Peyer's patch (tissue), 4 donors: ENCODE results near the gene PDAP1. TPM values are rescaled to one million over a fixed set of nuclear protein-coding genes. Genes with fewer than 3 reads are reported as not detected.
A peak's percentile ranks its signal among the peaks of the same experiment; 100 is the strongest.

Source experiments
- DNase-seq, 3 donors: peaks; one replicate each; pipeline ENCODE4 v3.0.0-alpha.2; 2017 to 2019
- H3K27ac ChIP-seq, 4 donors: fragments of 200-600 bp; sonication (generic); one replicate each; pipeline ENCODE4 v1.5.1; 2016 to 2019
- H3K27me3 ChIP-seq, 2 donors: fragments of 200-600 bp; sonication (generic); one replicate each; pipeline ENCODE4 v1.5.1; 2019
- H3K36me3 ChIP-seq, 3 donors: fragments of 200-600 bp; sonication (generic); one replicate each; pipeline ENCODE4 v1.5.1; 2016 to 2019
- H3K4me1 ChIP-seq, 4 donors: fragments of 200-600 bp; sonication (generic); one replicate each; pipeline ENCODE4 v1.5.1; 2016 to 2019
- H3K4me3 ChIP-seq, 4 donors: fragments of 200-600 bp; sonication (generic); 1 replicate in 3 of 4; 2 replicates in 1 of 4; pipeline ENCODE4 v1.5.1; 2016 to 2019; ENCODE audit warnings: mild to moderate bottlenecking in 1 of 4
- H3K9me3 ChIP-seq, 4 donors: fragments of 200-600 bp; sonication (generic); one replicate each; pipeline ENCODE4 v1.5.1; 2016 to 2019; ENCODE audit warnings: mild to moderate bottlenecking in 1 of 4
- CTCF ChIP-seq, 6 experiments: fragments of 450-650 bp in 4 of 6; fragments of 200-600 bp in 2 of 6; sonication (generic) in 1 of 6; IDR thresholded peaks; one replicate each; pipeline ENCODE4 v1.5.1; 2017 to 2019; ENCODE audit warnings: antibody characterized with exemption in 6 of 6, mild to moderate bottlenecking in 3 of 6, moderate library complexity in 1 of 6
- POLR2A ChIP-seq, 2 donors: fragments of 450-650 bp; IDR thresholded peaks; one replicate each; pipeline ENCODE4 v1.5.1; 2017; ENCODE audit warnings: antibody characterized with exemption in 2 of 2, mild to moderate bottlenecking in 2 of 2, moderate library complexity in 2 of 2
- total RNA-seq, 4 donors: library from RNA; depleted of rRNA; stranded (reverse); fragments of >200 nt; gene quantifications; one replicate each; pipeline ENCODE4 v1.1.0, GENCODE V29; 2016

PDAP1 gene
- total RNA-seq, 4 donors from 2014 or later = 32.4 to 52.0 (median 40.6) TPM

GRCh38 chr7:99379043-99379577 lies 29.3 kb downstream of the PDAP1 start:
- Histone ChIP-seq H3K36me3 (peaks cover 0 to 20% (median 0%) of the 10 kb centered on the region in 3 donors), H3K27ac (peak overlapping the region; percentile 79 to 90 (median 82)), H3K4me3 (peak overlapping the region in 2 of 4 donors; percentile 23 to 30), H3K4me1 (peaks cover 0 to 52% (median 28%) of the 10 kb centered on the region in 4 donors), H3K9me3 (no peaks in the 10 kb centered on the region), H3K27me3 (no peaks in the 10 kb centered on the region)
- TF ChIP-seq POLR2A (IDR thresholded peaks at IDR 0.05) = no peak
- TF ChIP-seq CTCF (IDR thresholded peaks at IDR 0.05) = peak in 1 of 6 experiments; percentile 11
- DNase-seq = peak in 2 of 3 donors; percentile 59 to 75

GRCh38 chr7:99375070-99375807 lies 33.2 kb downstream of the PDAP1 start:
- no peaks in the 10 kb centered on the region for H3K27me3 ChIP-seq
- peaks cover 0 to 33% (median 14%) of the 10 kb centered on the region in 4 donors for H3K4me1 ChIP-seq
- no peaks in the 10 kb centered on the region for H3K9me3 ChIP-seq
- peaks cover 0 to 8% (median 0%) of the 10 kb centered on the region in 3 donors for H3K36me3 ChIP-seq
- peak overlapping the region; percentile 92 to 99 (median 98) for H3K27ac ChIP-seq
- peak overlapping the region; percentile 86 to 99 (median 90) for H3K4me3 ChIP-seq
- DNase-seq = peak; percentile 80 to 93 (median 91)
- TF ChIP-seq CTCF (IDR thresholded peaks at IDR 0.05) = no peak
- peak; percentile 85 to 87 for TF ChIP-seq POLR2A (IDR thresholded peaks at IDR 0.05)

- H3K27me3 ChIP-seq = no peaks in the 10 kb centered on the region
- H3K27ac ChIP-seq = peak within 1 kb of the TSS; percentile 92 to 99 (median 98)
- TF ChIP-seq POLR2A (IDR thresholded peaks at IDR 0.05) = peak; percentile 63 to 89
- TF ChIP-seq CTCF (IDR thresholded peaks at IDR 0.05) = no peak
- H3K36me3 ChIP-seq = peaks cover 0 to 8% (median 0%) of the 10 kb centered on the region in 3 donors
- no peaks in the 10 kb centered on the region for H3K9me3 ChIP-seq
- H3K4me3 ChIP-seq = peak within 1 kb of the TSS; percentile 86 to 99 (median 90)
- DNase-seq = peak; percentile 91 to 95 (median 91)
- peaks cover 0 to 25% (median 7%) of the 10 kb centered on the region in 4 donors for H3K4me1 ChIP-seq
Observed at GRCh38 chr7:99374111-99375064, 34.0 kb downstream of the PDAP1 start, which contains the start of gene ARPC1B. Gene ARPC1B, plus strand, starts transcription at chr7:99374730. Its CDS starts 10,985 bp downstream, at chr7:99385715.

GRCh38 chr7:99373091-99374066 lies 35.0 kb downstream of the PDAP1 start:
- DNase-seq = no peak
- Histone ChIP-seq H3K4me3 (peak overlapping the region; percentile 86 to 99 (median 90)), H3K36me3 (peaks cover 0 to 10% (median 0%) of the 10 kb centered on the region in 3 donors), H3K4me1 (peaks cover 0 to 18% (median 4%) of the 10 kb centered on the region in 4 donors), H3K9me3 (no peaks in the 10 kb centered on the region), H3K27me3 (no peaks in the 10 kb centered on the region), H3K27ac (peak overlapping the region; percentile 92 to 99 (median 98))
- no peak for TF ChIP-seq POLR2A (IDR thresholded peaks at IDR 0.05)
- no peak for TF ChIP-seq CTCF (IDR thresholded peaks at IDR 0.05)
